Measurements from ENCODE around the gene GARIN5A. TPM values are rescaled to one million over a fixed set of nuclear protein-coding genes. Genes with fewer than 3 reads are reported as not detected.

Gene GARIN5A
- total and polyA plus RNA-seq, 8 donors = 1.4 to 2.6 (median 2.1) TPM

GRCh38 chr19:50428772-50429463 is 47.7 kb downstream of the GARIN5A start:
- Histone ChIP-seq H3K27ac (no peak overlapping the region), H3K9me3 (no peaks in the 10 kb centered on the region), H3K27me3 (no peaks in the 10 kb centered on the region), H3K4me3 (no peak overlapping the region), H3K4me1 (peaks cover 0 to 9% (median 3%) of the 10 kb centered on the region in 3 donors), H3K36me3 (no peaks in the 10 kb centered on the region)
- intact Hi-C loops (cut with DNase I) = no loop called here
- FAIRE-seq = no peak
- 61 to 77% methylated on average over 7 of the region's 7 CpGs for WGBS, 2 donors
- DNase-seq = no peak
- no peak for TF ChIP-seq CTCF (IDR thresholded peaks at IDR 0.05)
- no peak for ATAC-seq

- ATAC-seq = peak; percentile 24 to 65 (median 54)
- Histone ChIP-seq H3K4me1 (peaks cover 0 to 9% (median 3%) of the 10 kb centered on the region in 3 donors), H3K27me3 (no peaks in the 10 kb centered on the region), H3K36me3 (no peaks in the 10 kb centered on the region), H3K4me3 (peak overlapping the region in 2 of 4 donors; percentile 24 to 31), H3K27ac (peak overlapping the region in 2 of 4 donors; percentile 33 to 50), H3K9me3 (no peaks in the 10 kb centered on the region)
- DNase-seq = peak; percentile 64 to 88 (median 82)
- intact Hi-C loops (cut with DNase I) = no loop called here
- FAIRE-seq = no peak
- no peak for TF ChIP-seq CTCF (IDR thresholded peaks at IDR 0.05)
- 9 to 13% methylated on average over 37 to 38 of the region's 38 CpGs for WGBS, 2 donors
These were observed 48.6 kb downstream of the GARIN5A start for GRCh38 chr19:50427997-50428425.

GRCh38 chr19:50427318-50427925 is 49.2 kb downstream of the GARIN5A start:
- ATAC-seq = no peak
- Histone ChIP-seq H3K4me3 (peak overlapping the region in 1 of 4 donors; percentile 31), H3K4me1 (peaks cover 0 to 9% (median 3%) of the 10 kb centered on the region in 3 donors), H3K36me3 (no peaks in the 10 kb centered on the region), H3K9me3 (no peaks in the 10 kb centered on the region), H3K27ac (peak overlapping the region in 1 of 4 donors; percentile 33), H3K27me3 (no peaks in the 10 kb centered on the region)
- WGBS, 2 donors = 79 to 87% methylated on average over 24 to 26 of the region's 26 CpGs
- FAIRE-seq = no peak
- intact Hi-C loops (cut with DNase I) = no loop called here
- no peak for TF ChIP-seq CTCF (IDR thresholded peaks at IDR 0.05)
- no peak for DNase-seq

GRCh38 chr19:50425581-50425980 is 51.1 kb downstream of the GARIN5A start:
- Histone ChIP-seq H3K27me3 (no peaks in the 10 kb centered on the region), H3K9me3 (no peaks in the 10 kb centered on the region), H3K4me3 (no peak overlapping the region), H3K27ac (no peak overlapping the region), H3K4me1 (peaks cover 0 to 3% (median 0%) of the 10 kb centered on the region in 3 donors), H3K36me3 (no peaks in the 10 kb centered on the region)
- FAIRE-seq (no peak), DNase-seq (no peak), ATAC-seq (no peak)
- WGBS, 2 donors = 62 to 83% methylated on average over 7 of the region's 7 CpGs
- intact Hi-C loops (cut with DNase I) = no loop called here
- no peak for TF ChIP-seq CTCF (IDR thresholded peaks at IDR 0.05)

Data from pancreas (tissue), 10 donors.